ENCODE results near the gene TBX4.

GRCh38 chr17:61531223-61531622, 79.0 kb downstream of the TBX4 start:
- TF ChIP-seq POLR2AphosphoS5 (IDR thresholded peaks at IDR 0.05; ENCODE audit: borderline replicate concordance, low read depth, low read length): no peak
- TF ChIP-seq EZH2 (IDR thresholded peaks at IDR 0.05): no peak
